Gastrocnemius medialis (tissue), 4 donors: ENCODE results near the gene GRPEL1. TPM values are rescaled to one million over a fixed set of nuclear protein-coding genes. Genes with fewer than 3 reads are reported as not detected.

Experiments
- ATAC-seq, 2 donors: fragments of 150-250 bp; one replicate each; pipeline ENCODE4 v1.9.1; 2016
- DNase-seq, 2 donors: peaks; one replicate each; pipeline ENCODE4 v3.0.0-alpha.2; 2019
- H3K27ac ChIP-seq, 4 donors: fragments of 200-600 bp; sonication (generic); 1 replicate in 1 of 4; 2 replicates in 3 of 4; pipeline ENCODE4 v1.5.1; 2016 to 2018; ENCODE audit warnings: mild to moderate bottlenecking in 2 of 4, moderate library complexity in 1 of 4
- H3K27me3 ChIP-seq, 3 donors: fragments of 200-600 bp; sonication (generic) in 2 of 3; 1 replicate in 1 of 3; 2 replicates in 2 of 3; pipeline versions ENCODE4 v1.5.1 to v1.6.0; 2016 to 2019; ENCODE audit warnings: mild to moderate bottlenecking in 1 of 3, moderate library complexity in 1 of 3
- H3K36me3 ChIP-seq, 2 donors: fragments of 200-600 bp; sonication (generic) in 1 of 2; one replicate each; pipeline ENCODE4 v1.5.1; 2017 to 2018
- H3K4me1 ChIP-seq, 2 donors: fragments of 200-600 bp; sonication (generic) in 1 of 2; one replicate each; pipeline ENCODE4 v1.5.1; 2016 to 2017; ENCODE audit warnings: mild to moderate bottlenecking in 2 of 2
- H3K4me3 ChIP-seq, 4 donors: fragments of 200-600 bp; sonication (generic) in 3 of 4; 1 replicate in 1 of 4; 2 replicates in 3 of 4; pipeline ENCODE4 v1.5.1; 2016 to 2019; ENCODE audit warnings: mild to moderate bottlenecking in 2 of 4
- H3K9me3 ChIP-seq, 3 donors: fragments of 200-600 bp; sonication (generic) in 2 of 3; 1 replicate in 1 of 3; 2 replicates in 2 of 3; pipeline ENCODE4 v1.5.1; 2016 to 2019
- POLR2A ChIP-seq, 2 donors: fragments of 450-650 bp; IDR thresholded peaks; one replicate each; pipeline ENCODE4 v1.6.1; 2017; ENCODE audit warnings: antibody characterized with exemption in 2 of 2, mild to moderate bottlenecking in 2 of 2, moderate library complexity in 2 of 2
- in situ Hi-C, 4 donors: fragments of 200-750 bp; cut with MboI; loops; one replicate each; pipeline versions ENCODE4 v1.15.0 to v1.8.0; 2017; ENCODE audit warnings: low sequenced_read_pairs in 4 of 4
- intact Hi-C: fragments of 100-400 bp; cut with DNase I; formaldehyde crosslinking; loops from one replicate; pipeline ENCODE4 v1.15.1; 2023; ENCODE audit warnings: low total_unique reads
- total RNA-seq, 4 donors: library from RNA; depleted of rRNA; stranded (reverse); fragments of >200 nt; gene quantifications; one replicate each; pipeline versions ENCODE4 v1.1.0 to v1.2.3, GENCODE V29; 2016
- TF ChIP-seq, protein P1 (sequence below), 5 experiments: fragments of 450-650 bp in 3 of 5; fragments of 200-600 bp in 2 of 5; sonication (generic) in 2 of 5; IDR thresholded peaks in 4 of 5; conservative IDR thresholded peaks in 1 of 5; 1 replicate in 4 of 5; 2 replicates in 1 of 5; pipeline ENCODE4 v1.5.1; 2016 to 2019; ENCODE audit warnings: antibody characterized with exemption in 5 of 5, mild to moderate bottlenecking in 3 of 5, moderate library complexity in 3 of 5

The GRPEL1 gene
- total RNA-seq, 4 donors from 2014 or later: 28.8 to 58.0 (median 35.8) TPM

DNA sequence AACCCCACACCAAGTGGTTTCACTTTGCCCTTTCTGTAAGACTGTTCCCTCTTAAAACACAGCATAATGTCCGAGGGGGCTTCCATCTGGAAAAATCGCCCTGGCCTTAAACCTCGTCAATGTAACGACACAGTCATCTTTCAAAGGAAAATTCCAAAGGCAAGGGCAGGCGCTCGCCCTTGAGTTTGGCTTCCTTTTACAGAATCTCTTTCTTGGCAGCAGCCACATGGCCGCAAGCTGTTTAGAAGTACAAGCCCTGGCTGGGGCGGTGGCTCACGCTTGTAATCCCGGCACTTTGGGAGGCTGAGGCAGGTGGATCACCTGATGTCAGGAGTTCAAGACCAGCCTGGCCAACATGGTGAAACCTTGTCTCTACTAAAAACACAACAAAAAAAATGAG, 27.1 kb upstream of the GRPEL1 start:
- in situ Hi-C loops: no loop called here
- TF ChIP-seq POLR2A (IDR thresholded peaks at IDR 0.05): no peak
- TF ChIP-seq, protein P1, sequence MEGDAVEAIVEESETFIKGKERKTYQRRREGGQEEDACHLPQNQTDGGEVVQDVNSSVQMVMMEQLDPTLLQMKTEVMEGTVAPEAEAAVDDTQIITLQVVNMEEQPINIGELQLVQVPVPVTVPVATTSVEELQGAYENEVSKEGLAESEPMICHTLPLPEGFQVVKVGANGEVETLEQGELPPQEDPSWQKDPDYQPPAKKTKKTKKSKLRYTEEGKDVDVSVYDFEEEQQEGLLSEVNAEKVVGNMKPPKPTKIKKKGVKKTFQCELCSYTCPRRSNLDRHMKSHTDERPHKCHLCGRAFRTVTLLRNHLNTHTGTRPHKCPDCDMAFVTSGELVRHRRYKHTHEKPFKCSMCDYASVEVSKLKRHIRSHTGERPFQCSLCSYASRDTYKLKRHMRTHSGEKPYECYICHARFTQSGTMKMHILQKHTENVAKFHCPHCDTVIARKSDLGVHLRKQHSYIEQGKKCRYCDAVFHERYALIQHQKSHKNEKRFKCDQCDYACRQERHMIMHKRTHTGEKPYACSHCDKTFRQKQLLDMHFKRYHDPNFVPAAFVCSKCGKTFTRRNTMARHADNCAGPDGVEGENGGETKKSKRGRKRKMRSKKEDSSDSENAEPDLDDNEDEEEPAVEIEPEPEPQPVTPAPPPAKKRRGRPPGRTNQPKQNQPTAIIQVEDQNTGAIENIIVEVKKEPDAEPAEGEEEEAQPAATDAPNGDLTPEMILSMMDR (IDR thresholded peaks at IDR 0.05 in 4 of 5, conservative IDR thresholded peaks at IDR 0.05 in 1 of 5): no peak
- ATAC-seq: no peak
- intact Hi-C loops: no loop called here
- no peaks in the 10 kb centered on the region for H3K4me1 ChIP-seq
- DNase-seq: no peak
- H3K9me3 ChIP-seq: no peaks in the 10 kb centered on the region
- H3K27ac ChIP-seq: no peak overlapping the region
- H3K27me3 ChIP-seq: no peaks in the 10 kb centered on the region
- no peaks in the 10 kb centered on the region for H3K36me3 ChIP-seq
- H3K4me3 ChIP-seq: no peak overlapping the region

DNA sequence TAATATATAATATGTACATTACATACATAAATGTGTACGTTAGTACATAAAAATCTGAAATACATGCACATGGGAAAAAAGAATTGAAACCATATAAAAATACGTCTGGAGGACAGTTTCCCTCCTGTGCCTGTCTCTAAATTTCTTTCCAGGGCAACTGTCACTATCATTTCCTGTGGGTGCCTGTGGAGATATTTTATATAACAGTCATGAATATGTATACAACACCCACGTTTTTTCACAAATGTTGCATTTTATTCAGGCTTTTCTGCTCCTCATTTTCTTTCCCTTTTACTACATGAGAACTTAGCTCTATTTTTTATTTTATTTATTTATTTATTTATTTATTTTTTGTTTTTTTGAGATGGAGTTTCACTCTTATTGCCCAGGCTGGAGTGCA, 24.2 kb upstream of the GRPEL1 start:
- peaks cover 0 to 9% of the 10 kb centered on the region in 2 donors for H3K4me1 ChIP-seq
- in situ Hi-C loops: no loop called here
- intact Hi-C loops: no loop called here
- TF ChIP-seq POLR2A (IDR thresholded peaks at IDR 0.05): no peak
- TF ChIP-seq, protein P1 (IDR thresholded peaks at IDR 0.05 in 4 of 5, conservative IDR thresholded peaks at IDR 0.05 in 1 of 5): no peak
- H3K9me3 ChIP-seq: no peaks in the 10 kb centered on the region
- ATAC-seq (no peak), DNase-seq (no peak)
- no peaks in the 10 kb centered on the region for H3K27me3 ChIP-seq
- H3K27ac ChIP-seq: no peak overlapping the region
- H3K36me3 ChIP-seq: no peaks in the 10 kb centered on the region
- H3K4me3 ChIP-seq: no peak overlapping the region

DNA sequence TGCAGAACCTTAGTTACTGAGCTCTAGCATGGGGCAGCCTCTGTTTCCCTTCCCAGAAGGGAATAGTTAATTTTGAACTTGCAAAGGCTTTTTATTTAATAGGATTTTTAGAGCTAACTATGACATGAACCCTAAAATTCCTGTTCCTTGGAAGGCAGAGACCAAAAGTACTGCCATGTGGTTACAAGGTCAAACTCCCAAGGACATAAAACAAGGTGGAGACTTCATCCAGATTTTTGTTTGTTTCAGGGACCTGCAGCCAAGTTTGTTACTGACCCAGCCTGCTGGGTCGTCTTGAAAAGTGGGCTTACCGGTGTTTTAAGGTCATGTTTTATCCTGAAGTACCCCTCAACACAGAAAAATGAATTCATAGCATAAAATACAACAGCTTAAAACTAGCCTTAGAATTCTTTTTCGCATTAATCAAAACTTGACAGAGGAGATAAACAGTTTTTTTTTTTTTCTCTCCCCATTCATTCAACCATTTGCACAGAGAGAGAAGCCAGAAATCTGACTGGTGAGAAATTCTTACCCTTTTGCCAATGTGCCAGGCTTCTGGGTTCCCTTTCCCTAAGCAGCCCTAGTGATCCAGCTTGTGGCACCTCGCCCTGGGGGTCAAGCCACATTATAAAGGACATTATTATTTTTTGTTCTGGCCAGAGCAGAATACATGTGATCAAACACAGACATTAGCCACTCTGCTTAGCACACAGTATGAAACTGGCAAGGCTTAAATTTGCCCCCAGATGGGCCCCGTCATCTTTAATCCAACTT, 21.5 kb upstream of the GRPEL1 start:
- Histone ChIP-seq H3K27ac (no peak overlapping the region), H3K27me3 (peaks cover 0 to 2% (median 0%) of the 10 kb centered on the region in 3 donors), H3K9me3 (no peaks in the 10 kb centered on the region), H3K36me3 (no peaks in the 10 kb centered on the region), H3K4me3 (no peak overlapping the region), H3K4me1 (peaks cover 0 to 9% of the 10 kb centered on the region in 2 donors)
- DNase-seq (no peak), ATAC-seq (no peak)
- intact Hi-C loops (no loop called here), in situ Hi-C loops (no loop called here)
- TF ChIP-seq POLR2A (IDR thresholded peaks at IDR 0.05): no peak
- TF ChIP-seq, protein P1 (IDR thresholded peaks at IDR 0.05 in 4 of 5, conservative IDR thresholded peaks at IDR 0.05 in 1 of 5): no peak

DNA sequence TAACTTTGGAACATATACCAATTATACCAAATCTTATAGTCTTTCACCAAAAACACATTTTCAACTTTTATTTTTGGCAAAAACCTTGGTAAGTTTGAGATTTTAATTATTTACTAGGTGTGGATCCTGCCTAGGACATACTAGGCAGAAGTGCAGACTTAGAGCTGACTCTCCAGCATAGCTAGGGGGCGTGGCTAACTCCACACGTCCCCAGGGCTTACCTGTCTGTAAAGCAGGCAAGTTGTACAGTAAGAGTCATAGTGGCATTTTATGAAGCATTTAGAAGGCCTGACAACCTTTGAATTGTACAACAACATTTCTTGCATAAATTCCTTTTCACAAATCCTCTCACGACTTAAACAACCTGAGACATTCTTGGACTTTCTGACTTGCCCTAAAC, 19.2 kb upstream of the GRPEL1 start:
- peaks cover 0 to 2% (median 0%) of the 10 kb centered on the region in 3 donors for H3K27me3 ChIP-seq
- peaks cover 0 to 11% of the 10 kb centered on the region in 2 donors for H3K4me1 ChIP-seq
- H3K9me3 ChIP-seq: no peaks in the 10 kb centered on the region
- ATAC-seq (no peak), DNase-seq (no peak)
- no peak overlapping the region for H3K27ac ChIP-seq
- intact Hi-C loops: no loop called here
- TF ChIP-seq, protein P1 (IDR thresholded peaks at IDR 0.05 in 4 of 5, conservative IDR thresholded peaks at IDR 0.05 in 1 of 5): no peak
- no peak for TF ChIP-seq POLR2A (IDR thresholded peaks at IDR 0.05)
- no peaks in the 10 kb centered on the region for H3K36me3 ChIP-seq
- in situ Hi-C loops: no loop called here
- H3K4me3 ChIP-seq: no peak overlapping the region
